NCI-H1417 (cell line): ENCODE results near the gene ARRDC1.
A peak's percentile ranks its signal among the peaks of the same experiment; 100 is the strongest.
"Not testable (repeated sequence)": the region's sequence is repeated elsewhere in the genome, so short reads cannot be mapped to it uniquely, and the experiment has no call there.

Source experiments
- DNase-seq, 3 experiments: peaks; one replicate each; lab custom pipeline; 2025; lab: John Stamatoyannopoulos, UW

ARRDC1 gene

GRCh38 chr9:137586854-137587253 lies 18.6 kb upstream of the ARRDC1 start:
- DNase-seq: no peak

- no peak for DNase-seq
These were observed 17.2 kb upstream of the ARRDC1 start for GRCh38 chr9:137588311-137588710.

DNA sequence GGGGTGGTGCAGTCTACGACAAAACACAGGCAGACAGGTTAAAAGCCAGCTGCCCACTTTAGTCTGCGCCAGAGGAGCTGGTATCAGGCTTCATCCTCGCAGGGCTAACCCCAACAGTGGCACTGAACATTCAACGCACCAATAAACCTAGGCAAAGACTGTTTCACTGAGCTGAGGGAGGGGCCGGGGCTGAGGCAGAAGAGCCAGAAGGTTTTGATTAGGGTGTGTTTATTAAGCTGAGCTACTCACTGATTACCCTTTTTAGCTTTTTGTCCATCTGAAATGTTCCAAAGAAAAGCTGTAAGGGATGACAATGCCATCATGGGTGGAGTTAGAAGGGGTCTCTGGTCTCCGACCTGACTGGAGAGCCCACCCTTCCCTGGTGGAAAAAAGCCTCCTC lies 16.6 kb upstream of the ARRDC1 start:
- no peak for DNase-seq

GRCh38 chr9:137589441-137590122 lies 15.9 kb upstream of the ARRDC1 start:
- DNase-seq: peak in 2 of 3 experiments; percentile 36 to 50

DNA sequence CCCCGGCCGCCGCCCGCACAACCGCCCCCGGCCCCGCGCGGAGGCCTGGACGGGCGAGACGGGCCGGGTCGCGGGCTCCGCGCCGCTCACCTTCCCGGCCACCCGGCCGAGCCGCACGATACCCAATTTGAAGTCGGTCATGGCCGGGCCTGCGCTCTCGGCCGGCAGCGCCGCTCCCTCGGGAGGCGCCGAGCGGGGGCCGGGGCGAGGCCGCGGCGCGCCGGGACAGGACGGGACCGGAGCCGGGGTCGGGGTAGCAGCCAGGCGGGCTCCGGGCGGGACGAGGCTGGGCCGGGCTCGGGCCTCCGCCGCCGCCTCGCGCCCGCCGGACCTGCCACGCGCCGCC lies 15.4 kb upstream of the ARRDC1 start:
- peak in 1 of 3 experiments; percentile 54 for DNase-seq

DNA sequence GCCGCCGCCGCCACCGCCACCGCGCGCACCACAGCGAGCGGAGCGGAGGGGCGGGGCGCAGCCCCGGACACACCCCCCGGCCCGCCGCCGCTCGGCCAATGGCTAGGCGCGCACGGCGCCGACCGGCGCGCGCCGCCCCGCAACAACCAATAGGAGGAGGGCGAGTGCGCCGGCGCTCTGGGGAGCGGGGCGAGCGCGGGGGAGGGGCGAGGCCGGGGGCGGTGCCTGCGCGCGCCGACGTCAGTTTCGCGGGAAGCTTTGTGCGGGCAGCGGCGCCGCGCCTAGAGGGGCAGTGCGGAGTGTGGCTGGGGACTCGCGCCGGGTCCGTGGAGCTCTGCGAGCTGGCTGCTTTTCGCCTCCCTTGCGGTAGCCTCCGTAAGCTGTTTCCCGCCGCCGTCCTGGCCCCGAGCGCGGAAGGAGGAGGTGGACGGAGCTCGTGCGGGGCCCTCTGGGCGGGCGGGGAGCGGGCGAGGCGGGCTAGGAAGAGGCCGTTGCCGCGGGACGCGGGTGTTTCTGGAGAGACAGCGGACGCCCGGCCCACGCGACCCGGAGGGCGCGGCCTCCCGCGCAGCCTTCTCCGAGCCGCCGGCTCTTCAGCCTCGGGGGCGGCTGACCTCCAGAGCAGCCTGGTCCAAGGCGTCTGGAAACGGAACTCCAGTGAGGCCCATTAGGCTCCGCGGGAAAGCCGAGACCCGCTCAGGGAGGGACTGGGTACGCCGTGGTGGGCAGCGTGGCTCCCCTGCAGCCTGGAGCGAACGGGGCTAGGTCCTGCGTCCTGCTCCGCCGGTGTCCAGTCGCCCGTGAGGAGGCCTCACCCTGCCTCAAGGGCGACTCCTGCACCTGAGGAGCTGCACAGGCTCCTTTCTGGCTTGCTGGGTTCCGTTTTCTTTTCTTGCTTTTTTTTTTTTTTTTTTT lies 14.8 kb upstream of the ARRDC1 start, which contains the start of gene ZMYND19:
TSS of gene ZMYND19 (minus strand) at position 44 of the 915 bp plus-strand sequence. CDS start 249 bp downstream, outside the sequence.
- peak; percentile 80 to 95 (median 94) for DNase-seq

DNA sequence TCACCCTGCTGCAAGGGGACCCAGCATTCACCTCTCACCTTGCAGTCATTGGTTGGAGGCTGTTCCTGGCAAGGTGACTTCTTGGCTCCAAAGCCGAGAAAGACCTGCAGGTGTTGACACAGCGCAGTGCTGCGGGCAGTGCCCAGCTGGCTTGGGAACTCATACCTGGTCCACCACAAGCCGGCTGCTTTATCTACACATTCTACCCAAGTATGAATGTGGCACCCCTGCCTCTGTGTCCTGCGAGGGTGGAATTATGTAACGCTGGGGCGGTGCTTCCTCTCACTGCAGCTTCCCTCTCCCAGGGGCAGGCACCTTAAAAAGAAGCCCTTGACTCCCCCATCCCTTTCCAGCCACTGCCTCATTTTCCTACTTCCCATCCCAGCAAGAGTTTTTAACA lies 12.7 kb upstream of the ARRDC1 start:
- DNase-seq: no peak

DNA sequence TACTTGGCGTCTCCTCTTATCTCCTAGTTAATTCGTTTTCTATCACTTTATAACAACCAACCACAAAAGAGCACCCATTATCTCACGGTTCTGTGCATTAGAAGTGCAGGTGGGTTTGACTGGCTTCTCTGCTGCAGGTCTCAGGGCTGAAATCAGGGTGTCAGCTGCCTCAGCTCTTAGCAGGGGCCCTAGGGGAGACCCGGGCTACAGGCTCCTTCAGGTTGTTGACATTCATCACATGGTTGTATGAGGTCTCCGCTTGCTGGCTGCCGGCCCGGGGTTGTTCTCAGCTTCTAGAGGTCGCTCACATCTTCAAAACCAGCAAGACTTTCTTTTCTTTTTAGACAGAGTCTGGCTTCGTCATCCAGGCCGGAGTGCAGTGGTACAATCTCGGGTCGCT lies 12.3 kb upstream of the ARRDC1 start:
- DNase-seq: peak in 1 of 3 experiments; percentile 45

GRCh38 chr9:137596577-137596976 lies 8.9 kb upstream of the ARRDC1 start:
- DNase-seq: not testable (repeated sequence)

DNA sequence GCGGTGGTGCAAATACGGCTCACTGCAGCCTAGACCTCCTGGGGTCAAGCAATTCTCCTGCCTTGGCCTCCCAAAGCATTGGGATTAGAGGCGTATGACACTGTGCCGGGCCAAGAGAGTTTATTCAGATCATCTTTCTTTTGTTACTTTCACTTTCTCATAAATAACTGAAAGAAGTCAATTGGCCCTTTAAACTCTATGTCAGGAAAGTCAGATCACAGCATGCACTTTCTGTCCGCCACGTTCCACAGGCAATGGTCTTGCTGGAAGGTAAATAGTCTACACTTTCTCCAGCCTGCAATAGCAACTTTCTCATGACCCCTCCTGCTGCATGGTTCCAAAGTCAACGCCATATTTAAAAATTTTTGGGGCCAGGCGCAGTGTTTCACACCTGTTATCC lies 6.5 kb upstream of the ARRDC1 start:
- DNase-seq: no peak

GRCh38 chr9:137602661-137603060 lies 2.8 kb upstream of the ARRDC1 start:
- peak in 2 of 3 experiments; percentile 9 to 33 for DNase-seq

DNA sequence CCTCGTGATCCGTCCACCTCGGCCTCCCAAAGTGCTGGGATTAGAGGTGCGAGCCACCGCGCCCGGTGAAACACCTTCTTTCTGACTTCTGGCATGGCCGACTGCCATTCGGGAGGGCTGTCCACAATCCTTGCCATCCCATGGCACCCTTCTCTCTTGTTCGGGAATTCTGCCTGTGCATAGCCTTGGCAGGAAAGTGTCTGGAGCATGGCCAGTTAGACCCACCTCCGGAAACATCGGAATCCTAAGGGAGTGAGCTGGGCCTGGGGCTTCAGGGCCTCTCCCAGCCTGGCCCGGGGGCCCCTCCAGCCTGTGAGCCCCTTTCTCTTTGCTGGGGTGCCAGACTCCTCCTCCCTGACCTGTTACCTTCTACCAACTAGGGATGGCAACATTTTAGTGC lies 1.6 kb upstream of the ARRDC1 start:
- DNase-seq: no peak

DNA sequence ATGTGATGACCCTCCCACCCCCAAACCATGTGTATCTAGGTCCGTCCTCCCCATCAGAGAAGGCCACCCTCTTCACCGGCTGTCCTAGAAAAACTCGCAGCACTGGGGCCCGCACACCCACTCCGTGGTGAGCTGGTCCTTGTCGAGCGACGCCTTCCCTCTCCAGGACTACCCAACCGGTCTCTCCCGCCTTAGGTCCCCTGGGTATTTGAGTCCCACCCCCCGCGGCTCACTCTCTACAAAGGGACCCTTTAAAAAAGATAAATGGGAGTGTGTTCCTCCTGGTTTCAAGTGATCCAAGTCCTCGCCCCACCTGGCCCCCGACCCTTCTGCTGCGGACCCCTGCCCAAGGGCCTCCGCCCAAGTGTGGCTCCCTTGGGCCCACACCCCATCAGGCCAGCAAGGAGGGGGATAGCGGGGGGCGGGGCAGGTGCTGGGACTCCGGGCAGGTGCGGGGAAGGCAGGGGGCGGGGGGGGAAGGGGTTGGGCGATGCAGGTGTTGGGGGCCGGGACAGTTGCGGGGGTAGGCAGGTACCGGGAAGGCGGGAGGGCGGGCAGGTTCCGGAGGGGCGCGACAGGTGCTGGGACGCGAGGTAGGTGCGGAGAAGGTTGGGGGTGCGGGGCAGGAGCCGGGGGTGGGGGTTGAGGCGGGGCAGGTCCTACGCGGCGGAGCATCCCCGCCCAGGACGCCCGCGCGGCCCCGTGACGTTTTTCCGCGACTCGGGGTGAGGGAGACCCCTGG lies 970 bp upstream of the ARRDC1 start:
- peak in 2 of 3 experiments; percentile 23 to 29 for DNase-seq

- peak in 2 of 3 experiments; percentile 81 to 89 for DNase-seq
These were observed 627 bp downstream of the ARRDC1 start for GRCh38 chr9:137606005-137606621.

DNA sequence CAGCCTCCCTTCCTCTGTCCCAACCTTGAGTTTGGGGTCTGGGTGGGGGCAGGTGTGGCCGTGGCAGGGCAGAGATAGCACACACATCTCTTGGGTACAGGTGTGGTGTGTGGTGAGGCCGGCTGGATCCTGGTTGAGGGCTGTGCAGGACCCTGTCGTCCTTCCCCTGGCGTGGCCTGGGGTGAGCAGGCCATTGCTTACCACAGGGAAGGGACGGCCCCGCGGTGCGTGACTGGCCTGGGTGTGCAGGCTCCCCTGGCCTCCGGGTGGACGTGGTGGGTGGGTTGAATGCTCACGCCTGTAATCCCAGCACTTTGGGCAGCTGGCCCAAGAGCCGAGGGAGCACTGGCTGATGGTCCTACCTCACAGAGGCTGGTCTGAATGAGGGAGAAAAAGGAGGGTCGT lies 1.2 kb downstream of the ARRDC1 start:
- peak in 1 of 3 experiments; percentile 47 for DNase-seq

- peak in 1 of 3 experiments; percentile 54 for DNase-seq
These were observed 1.8 kb downstream of the ARRDC1 start for GRCh38 chr9:137607141-137607857.

DNA sequence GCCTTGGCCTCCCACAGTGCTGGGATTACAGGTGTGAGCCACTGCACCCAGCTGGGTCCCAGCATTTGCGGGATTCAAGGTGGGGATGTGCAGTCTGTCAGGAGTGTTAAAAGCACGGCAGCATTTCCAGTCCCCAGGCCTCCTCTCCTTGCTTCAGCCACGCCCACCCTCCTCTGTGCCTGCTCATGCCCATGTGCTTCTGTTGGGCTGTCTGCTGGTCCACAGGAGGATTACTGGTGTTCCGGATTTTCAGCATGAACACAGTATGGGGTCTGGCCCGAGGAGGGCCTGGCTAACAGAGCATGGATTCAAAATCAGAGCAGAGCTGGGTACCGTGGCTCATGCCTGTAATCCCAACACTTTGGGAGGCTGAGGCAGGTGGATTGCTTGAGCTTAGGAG lies 5.5 kb downstream of the ARRDC1 start:
- peak in 1 of 3 experiments; percentile 23 for DNase-seq

- peak in 2 of 3 experiments; percentile 80 to 88 for DNase-seq
These were observed 6.4 kb downstream of the ARRDC1 start for GRCh38 chr9:137611623-137612609.

- no peak for DNase-seq
These were observed 7.3 kb downstream of the ARRDC1 start for GRCh38 chr9:137612741-137613142.

DNA sequence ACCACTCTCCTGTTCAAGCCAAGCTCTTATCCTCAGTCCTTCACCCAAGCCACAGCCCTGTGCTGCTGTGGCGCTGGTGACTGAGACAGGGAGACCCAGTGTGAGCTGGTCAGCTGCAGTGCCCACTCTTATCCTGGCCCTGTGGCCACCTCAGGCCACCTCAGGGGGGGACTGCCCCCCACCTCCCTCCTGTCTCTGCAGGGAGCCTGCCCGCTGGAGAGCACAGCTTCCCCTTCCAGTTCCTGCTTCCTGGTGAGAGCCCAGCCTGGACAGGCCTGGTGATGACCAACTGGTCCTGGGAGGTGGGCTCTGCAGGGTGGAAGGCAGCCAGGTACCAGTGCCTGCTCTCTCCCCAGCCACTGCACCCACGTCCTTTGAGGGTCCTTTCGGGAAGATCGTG lies 7.8 kb downstream of the ARRDC1 start:
- no peak for DNase-seq
